Endothelial cell of umbilical vein (primary cell): ENCODE measurements around the gene BIN1. TPM values are rescaled to one million over a fixed set of nuclear protein-coding genes. Genes with fewer than 3 reads are reported as not detected.

ENCODE experiments used
- BruUV-seq: library from RNA; stranded (reverse); fragments of 400-500 nt; replicated peaks from 2 replicates; lab custom pipeline; 2021; lab: Mats Ljungman, UMichigan
- CTCF ChIA-PET: fragments of 300-600, 350-600 bp; sonication (Branson Sonifier 250); formaldehyde crosslinking; loops from one replicate; lab custom pipeline; 2021; ENCODE audit warnings: antibody characterized with exemption, inconsistent platforms; lab: Charles Lee
- POLR2A ChIA-PET: fragments of 300-600, 350-600 bp; sonication (Branson Sonifier 250); formaldehyde crosslinking; loops from one replicate; lab custom pipeline; 2021; ENCODE audit warnings: antibody characterized with exemption, inconsistent platforms; lab: Charles Lee
- DNase-seq: peaks from one replicate; pipeline ENCODE4 v3.0.0-alpha.2; 2011; ENCODE audit warnings: low read depth, low spot score
- FAIRE-seq: peaks from 2 replicates; lab custom pipeline; 2011; peaks lifted over from hg19 to GRCh38; lab: Jason Lieb, UNC
- H2AFZ ChIP-seq: 2 replicates; pipeline ENCODE4 v1.6.0; 2012; ENCODE audit warnings: low read depth, low read length, control low read depth, inconsistent platforms
- H3K27ac ChIP-seq: 2 replicates; pipeline ENCODE4 v1.5.1; 2011; ENCODE audit warnings: low read depth, mild to moderate bottlenecking, control low read depth, low read length, moderate library complexity; ENCODE audit not compliant: insufficient read depth
- H3K27me3 ChIP-seq, 2 experiments: 2 replicates each; pipeline versions ENCODE4 v1.6.0 to v1.6.1; 2011; ENCODE audit warnings: low read length in 2 of 2, mixed read lengths in 1 of 2; ENCODE audit not compliant: control insufficient read depth in 2 of 2, insufficient read depth in 2 of 2
- H3K36me3 ChIP-seq, 2 experiments: 2 replicates in 1 of 2; 3 replicates in 1 of 2; pipeline ENCODE4 v1.5.1; 2011; ENCODE audit warnings: low read length in 2 of 2, mild to moderate bottlenecking in 1 of 2, moderate library complexity in 1 of 2; ENCODE audit not compliant: control insufficient read depth in 2 of 2, insufficient read depth in 2 of 2; ENCODE audit errors: extremely low read depth in 1 of 2
- H3K4me1 ChIP-seq: 3 replicates; pipeline ENCODE4 v1.5.1; 2011; ENCODE audit warnings: mild to moderate bottlenecking, low read length; ENCODE audit not compliant: control insufficient read depth, insufficient read depth; ENCODE audit errors: extremely low read depth
- H3K4me2 ChIP-seq: 2 replicates; pipeline ENCODE4 v1.6.1; 2011; ENCODE audit warnings: low read length, control low read depth, mixed read lengths; ENCODE audit not compliant: insufficient read depth
- H3K4me3 ChIP-seq, 3 experiments: fragments of 200-600 bp in 1 of 3; sonication (generic), shearing (Covaris generic) in 1 of 3; replicated peaks in 1 of 3; 2 replicates each; pipeline ENCODE4 v1.5.1; 2011 to 2016; ENCODE audit warnings: control low read depth in 3 of 3, low read length in 3 of 3, mild to moderate bottlenecking in 2 of 3, inconsistent platforms in 1 of 3, low read depth in 1 of 3, moderate library complexity in 1 of 3; ENCODE audit not compliant: insufficient read depth in 1 of 3
- H3K79me2 ChIP-seq: 2 replicates; pipeline ENCODE4 v1.6.0; 2012; ENCODE audit warnings: low read length, inconsistent platforms; ENCODE audit not compliant: control insufficient read depth, insufficient read depth
- H3K9ac ChIP-seq: replicated peaks from 2 replicates; pipeline ENCODE3; 2011; ENCODE audit warnings: low read length, control low read depth; ENCODE audit not compliant: insufficient read depth; ENCODE audit errors: extremely low read depth
- H3K9me1 ChIP-seq: replicated peaks from 3 replicates; pipeline ENCODE4 v1.6.0; 2011; ENCODE audit warnings: mild to moderate bottlenecking, low read length; ENCODE audit not compliant: control insufficient read depth, insufficient read depth; ENCODE audit errors: extremely low read depth
- H3K9me3 ChIP-seq: replicated peaks from 2 replicates; pipeline ENCODE4 v1.5.1; 2012; ENCODE audit warnings: low read length, inconsistent platforms; ENCODE audit not compliant: control insufficient read depth, insufficient read depth
- H4K20me1 ChIP-seq: replicated peaks from 2 replicates; pipeline ENCODE3; 2011; ENCODE audit warnings: mild to moderate bottlenecking, low read length; ENCODE audit not compliant: control insufficient read depth, insufficient read depth; ENCODE audit errors: extremely low read depth
- CTCF ChIP-seq, 2 donors: IDR thresholded peaks; 1 replicate in 1 of 2; 2 replicates in 1 of 2; pipeline ENCODE4 v1.5.1; 2011; ENCODE audit warnings: low read length in 2 of 2, mild to moderate bottlenecking in 2 of 2, moderate library complexity in 2 of 2, control low read depth in 1 of 2, inconsistent platforms in 1 of 2, low read depth in 1 of 2; ENCODE audit not compliant: insufficient read depth in 1 of 2; ENCODE audit errors: extremely low read depth in 1 of 2
- EZH2 ChIP-seq: IDR thresholded peaks from 2 replicates; pipeline ENCODE4 v1.6.1; 2012; ENCODE audit warnings: borderline replicate concordance, low read depth, mild to moderate bottlenecking, moderate library complexity, low read length, inconsistent platforms; ENCODE audit not compliant: severe bottlenecking
- FOS ChIP-seq: IDR thresholded peaks from 2 replicates; pipeline ENCODE4 v1.6.1; 2011; ENCODE audit warnings: mild to moderate bottlenecking, low read length, moderate library complexity, borderline replicate concordance; ENCODE audit not compliant: insufficient read depth
- GATA2 ChIP-seq: IDR thresholded peaks from 2 replicates; pipeline ENCODE4 v1.7.0; 2011; ENCODE audit warnings: low read depth, mild to moderate bottlenecking, moderate library complexity, mixed read lengths, low read length; ENCODE audit not compliant: insufficient read length, insufficient read depth
- JUN ChIP-seq: IDR thresholded peaks from 2 replicates; pipeline ENCODE4 v1.6.1; 2011; ENCODE audit warnings: borderline replicate concordance, low read depth; ENCODE audit not compliant: insufficient read length, insufficient read depth
- MAX ChIP-seq: IDR thresholded peaks from 2 replicates; pipeline ENCODE4 v1.6.1; 2011; ENCODE audit not compliant: insufficient read depth, insufficient read length
- MYC ChIP-seq: IDR thresholded peaks from one replicate; pipeline ENCODE4 v1.6.1; 2011; ENCODE audit warnings: mild to moderate bottlenecking, low read depth, low read length
- POLR2A ChIP-seq: IDR thresholded peaks from 2 replicates; pipeline ENCODE4 v1.6.1; 2012; ENCODE audit warnings: low read depth, mild to moderate bottlenecking, control low read depth, low read length
- POLR2AphosphoS5 ChIP-seq: IDR thresholded peaks from 2 replicates; pipeline ENCODE4 v1.6.1; 2012; ENCODE audit warnings: low read depth, mild to moderate bottlenecking, control low read depth, low read length, moderate library complexity; ENCODE audit not compliant: insufficient read depth
- dilution Hi-C: fragments of 300-500 bp; cut with MboI; formaldehyde crosslinking; loops from one replicate; pipeline ENCODE4 v1.15.0; 2019; ENCODE audit warnings: low sequenced_read_pairs; ENCODE audit not compliant: extremely low pct_ligation_motif_present
- intact Hi-C: fragments of 100-400 bp; cut with micrococcal nuclease; formaldehyde crosslinking; loops from one replicate; pipeline ENCODE4 v1.10.0; 2022
- polyA plus RNA-seq, 4 experiments: library from polyadenylated mRNA; depleted of rRNA in 3 of 4; stranded (reverse) in 3 of 4; unstranded in 1 of 4; fragments of >200 nt; gene quantifications; 2 replicates each; pipeline versions ENCODE4 v1.2.1 to v1.2.3, GENCODE V29; 2011 to 2012; ENCODE audit warnings: missing spikeins in 1 of 4
- total RNA-seq: library from RNA; stranded (reverse); gene quantifications from 2 replicates; pipeline ENCODE4 v1.2.3, GENCODE V29; 2021

The BIN1 gene
- total and polyA plus RNA-seq, 2 donors (not counting 3 experiments of a cell fraction or from before 2014, with no cell fraction given): 26.3 to 36.9 TPM

- intact Hi-C loops: loop anchor here (1.0 to 5.0 kb wide), 2 partner anchors 24 to 89 kb away; partner anchors contain the start of gene BIN1
- no peak overlapping the region for H3K27ac ChIP-seq
Measured at GRCh38 chr2:127082974-127083373, 24.0 kb downstream of the BIN1 start.

More at GRCh38 chr2:127082974-127083373, 24.0 kb downstream of the BIN1 start:
- TF ChIP-seq POLR2A (no peak), FOS (no peak), EZH2 (no peak), MAX (no peak), JUN (no peak), CTCF (IDR thresholded peaks at IDR 0.05; ENCODE audit: extremely low read depth in 1 of 2, insufficient read depth in 1 of 2, low read depth in 1 of 2, low read length in 2 of 2) (no peak), POLR2AphosphoS5 (no peak), GATA2 (no peak), MYC (no peak)
- H3K36me3 ChIP-seq: no peaks in the 10 kb centered on the region
- FAIRE-seq (no peak), DNase-seq (no peak)
- no peaks in the 10 kb centered on the region for H3K9me1 ChIP-seq
- no peak overlapping the region for H2AFZ ChIP-seq
- dilution Hi-C loops: no loop called here
- ChIA-PET POLR2A (no interaction called here), CTCF (interaction anchor here (1.1 kb wide), 1 partner anchor 24 kb away, joined by 3 read pairs; the partner anchor contains the start of gene BIN1)
- no peak overlapping the region for H3K9ac ChIP-seq
- no peak overlapping the region for H3K4me2 ChIP-seq
- no peaks in the 10 kb centered on the region for H3K9me3 ChIP-seq
- peaks cover 33% of the 10 kb centered on the region for H3K4me1 ChIP-seq
- no peaks in the 10 kb centered on the region for H3K27me3 ChIP-seq
- no peaks in the 10 kb centered on the region for H4K20me1 ChIP-seq
- peaks cover 16% of the 10 kb centered on the region for H3K79me2 ChIP-seq
- H3K4me3 ChIP-seq: no peak overlapping the region
- BruUV-seq: no TSS peak
